Small intestine (tissue), 7 donors: Measurements from ENCODE around the gene DDR2. TPM values are rescaled to one million over a fixed set of nuclear protein-coding genes. Genes with fewer than 3 reads are reported as not detected.
A peak's percentile ranks its signal among the peaks of the same experiment; 100 is the strongest.

Experiments used
- DNase-seq, 2 donors: peaks; one replicate each; pipeline versions ENCODE4 v3.0.0 to v3.0.0-alpha.2; 2013
- FAIRE-seq: peaks from 2 replicates; lab custom pipeline; 2012; peaks lifted over from hg19 to GRCh38; lab: Jason Lieb, UNC
- H3K27ac ChIP-seq, 3 donors: one replicate each; pipeline ENCODE4 v1.5.1; 2013; ENCODE audit warnings: low read length in 2 of 3, mild to moderate bottlenecking in 2 of 3, control low read depth in 1 of 3, inconsistent platforms in 1 of 3, low read depth in 1 of 3, moderate library complexity in 1 of 3
- H3K27me3 ChIP-seq, 3 donors: one replicate each; pipeline ENCODE4 v1.6.1; 2013; ENCODE audit warnings: low read length in 3 of 3, inconsistent platforms in 1 of 3; ENCODE audit not compliant: control insufficient read depth in 3 of 3, insufficient read depth in 3 of 3
- H3K36me3 ChIP-seq, 3 donors: one replicate each; pipeline ENCODE4 v1.6.1; 2013; ENCODE audit warnings: low read length in 3 of 3, inconsistent platforms in 1 of 3, low read depth in 1 of 3, mild to moderate bottlenecking in 1 of 3, moderate library complexity in 1 of 3; ENCODE audit not compliant: control insufficient read depth in 3 of 3, insufficient read depth in 2 of 3
- H3K4me1 ChIP-seq, 3 donors: one replicate each; pipeline ENCODE4 v1.6.1; 2013; ENCODE audit warnings: low read length in 2 of 3, inconsistent platforms in 1 of 3, low read depth in 1 of 3, mild to moderate bottlenecking in 1 of 3, moderate library complexity in 1 of 3; ENCODE audit not compliant: control insufficient read depth in 3 of 3, insufficient read depth in 2 of 3
- H3K4me3 ChIP-seq, 3 donors: one replicate each; pipeline ENCODE4 v1.5.1; 2013; ENCODE audit warnings: low read length in 3 of 3, control low read depth in 1 of 3, inconsistent platforms in 1 of 3, low read depth in 1 of 3, mild to moderate bottlenecking in 1 of 3, moderate library complexity in 1 of 3
- H3K9me3 ChIP-seq, 2 donors: one replicate each; pipeline ENCODE4 v1.6.1; 2013; ENCODE audit warnings: low read depth in 1 of 2, low read length in 1 of 2; ENCODE audit not compliant: control insufficient read depth in 2 of 2, insufficient read depth in 1 of 2
- WGBS, 3 donors: extraction: QIAGEN DNeasy Blood & Tissue Kit; methylation state at CpG; one replicate each; pipeline ENCODE4 v1.1.7; 2013; 5-methylcytosine and 5-hydroxymethylcytosine counted together
- polyA plus RNA-seq, 4 donors: library from polyadenylated mRNA; stranded (reverse) in 3 of 4; unstranded in 1 of 4; fragments of 200-250 nt in 3 of 4; fragments of 120-200 nt in 1 of 4; gene quantifications; one replicate each; pipeline versions ENCODE4 v1.2.1 to v1.2.3, GENCODE V29; 2013
- donor health status: healthy with polysubstance abuse.
- donor health status: control.
- donor health status: control.
- donor health status: Bipolar disorder and iron deficiency.
- donor health status: healthy.

DDR2 gene
- polyA plus RNA-seq, 4 donors = 0.89 to 11.1 (median 5.3) TPM

GRCh38 chr1:162697140-162697895 is 65.1 kb downstream of the DDR2 start:
- no peaks in the 10 kb centered on the region for H3K36me3 ChIP-seq
- H3K4me1 ChIP-seq = peaks cover 0 to 5% (median 0%) of the 10 kb centered on the region in 3 donors
- H3K4me3 ChIP-seq = no peak overlapping the region
- DNase-seq (peak in 1 of 2 donors; percentile 43), FAIRE-seq (no peak)
- WGBS, 3 donors = 63 to 67% (median 64%) methylated on average over 6 of the region's 6 CpGs
- no peaks in the 10 kb centered on the region for H3K27me3 ChIP-seq
- no peaks in the 10 kb centered on the region for H3K9me3 ChIP-seq
- H3K27ac ChIP-seq = no peak overlapping the region

- FAIRE-seq (no peak), DNase-seq (no peak)
- H3K4me1 ChIP-seq = peaks cover 0 to 5% (median 0%) of the 10 kb centered on the region in 3 donors
- H3K4me3 ChIP-seq = no peak overlapping the region
- no peaks in the 10 kb centered on the region for H3K36me3 ChIP-seq
- H3K27me3 ChIP-seq = no peaks in the 10 kb centered on the region
- H3K27ac ChIP-seq = no peak overlapping the region
- no peaks in the 10 kb centered on the region for H3K9me3 ChIP-seq
- WGBS, 3 donors = 81 to 89% (median 88%) methylated on average over 3 of the region's 3 CpGs
Measured at GRCh38 chr1:162699366-162699765, 67.1 kb downstream of the DDR2 start.

- Histone ChIP-seq H3K4me3 (no peak overlapping the region), H3K4me1 (peaks cover 0 to 5% (median 0%) of the 10 kb centered on the region in 3 donors), H3K36me3 (peaks cover 0 to 1% (median 0%) of the 10 kb centered on the region in 3 donors), H3K27me3 (no peaks in the 10 kb centered on the region), H3K27ac (no peak overlapping the region), H3K9me3 (no peaks in the 10 kb centered on the region)
- WGBS, 3 donors = 94 to 96% (median 96%) methylated on average over 1 of the region's 1 CpG
- DNase-seq (no peak), FAIRE-seq (no peak)
Measured at GRCh38 chr1:162700131-162700530, 67.9 kb downstream of the DDR2 start.

GRCh38 chr1:162701286-162701685 is 69.0 kb downstream of the DDR2 start:
- Histone ChIP-seq H3K4me1 (peaks cover 0 to 5% (median 0%) of the 10 kb centered on the region in 3 donors), H3K36me3 (peaks cover 0 to 2% (median 0%) of the 10 kb centered on the region in 3 donors), H3K9me3 (no peaks in the 10 kb centered on the region), H3K4me3 (no peak overlapping the region), H3K27ac (no peak overlapping the region), H3K27me3 (no peaks in the 10 kb centered on the region)
- DNase-seq (peak; percentile 17 to 19), FAIRE-seq (no peak)
- WGBS, 3 donors = 28 to 67% (median 62%) methylated on average over 1 of the region's 1 CpG

GRCh38 chr1:162702628-162703027 is 70.4 kb downstream of the DDR2 start:
- FAIRE-seq = no peak

GRCh38 chr1:162703708-162704107 is 71.4 kb downstream of the DDR2 start:
- Histone ChIP-seq H3K4me1 (no peaks in the 10 kb centered on the region), H3K27me3 (no peaks in the 10 kb centered on the region), H3K4me3 (no peak overlapping the region), H3K27ac (peak overlapping the region in 1 of 3 donors; percentile 4), H3K36me3 (peaks cover 0 to 2% (median 0%) of the 10 kb centered on the region in 3 donors), H3K9me3 (no peaks in the 10 kb centered on the region)
- 82 to 91% (median 85%) methylated on average over 4 of the region's 4 CpGs for WGBS, 3 donors
- no peak for FAIRE-seq
- no peak for DNase-seq

More at GRCh38 chr1:162702628-162703027, 70.4 kb downstream of the DDR2 start:
- H3K27me3 ChIP-seq = no peaks in the 10 kb centered on the region
- peaks cover 0 to 2% (median 0%) of the 10 kb centered on the region in 3 donors for H3K36me3 ChIP-seq
- no peaks in the 10 kb centered on the region for H3K4me1 ChIP-seq
- no peak overlapping the region for H3K4me3 ChIP-seq
- DNase-seq = no peak
- H3K27ac ChIP-seq = no peak overlapping the region
- WGBS, 3 donors = 74 to 88% (median 86%) methylated on average over 2 of the region's 2 CpGs
- H3K9me3 ChIP-seq = no peaks in the 10 kb centered on the region

GRCh38 chr1:162704673-162705424 is 72.6 kb downstream of the DDR2 start:
- no peak overlapping the region for H3K4me3 ChIP-seq
- WGBS, 3 donors = 75 to 92% (median 88%) methylated on average over 11 of the region's 11 CpGs
- DNase-seq = no peak
- no peaks in the 10 kb centered on the region for H3K9me3 ChIP-seq
- peaks cover 0 to 3% (median 0%) of the 10 kb centered on the region in 3 donors for H3K4me1 ChIP-seq
- peak overlapping the region in 1 of 3 donors; percentile 0 for H3K27ac ChIP-seq
- no peaks in the 10 kb centered on the region for H3K27me3 ChIP-seq
- no peak for FAIRE-seq
- H3K36me3 ChIP-seq = peaks cover 0 to 2% (median 0%) of the 10 kb centered on the region in 3 donors

GRCh38 chr1:162706003-162706402 is 73.7 kb downstream of the DDR2 start:
- DNase-seq (no peak), FAIRE-seq (no peak)
- peaks cover 0 to 2% (median 0%) of the 10 kb centered on the region in 3 donors for H3K36me3 ChIP-seq
- H3K9me3 ChIP-seq = no peaks in the 10 kb centered on the region
- no peaks in the 10 kb centered on the region for H3K27me3 ChIP-seq
- 49 to 73% (median 70%) methylated on average over 2 of the region's 2 CpGs for WGBS, 3 donors
- no peak overlapping the region for H3K27ac ChIP-seq
- no peak overlapping the region for H3K4me3 ChIP-seq
- peaks cover 0 to 7% (median 0%) of the 10 kb centered on the region in 3 donors for H3K4me1 ChIP-seq
